Activated CD8-positive, alpha-beta T cell treated with anti-CD3 and anti-CD28 coated beads for 36 hours (primary cell): ENCODE results near the gene VSTM4. TPM values are rescaled to one million over a fixed set of nuclear protein-coding genes. Genes with fewer than 3 reads are reported as not detected.

Experiments used
- ATAC-seq: fragments of 200-7000 bp; cut with Tn5 transposase; one replicate; pipeline ENCODE4 v1.10.0; 2021; ENCODE audit warnings: mild to moderate bottlenecking, moderate library complexity
- CTCF ChIA-PET: fragments of 350-600 bp; sonication (Branson Sonifier 250); formaldehyde crosslinking; loops from one replicate; lab custom pipeline; 2021; ENCODE audit warnings: antibody characterized with exemption; lab: Charles Lee
- POLR2A ChIA-PET: fragments of 350-600 bp; sonication (Branson Sonifier 250); formaldehyde crosslinking; loops from one replicate; lab custom pipeline; 2021; ENCODE audit warnings: antibody characterized with exemption; lab: Charles Lee
- DNase-seq: peaks from one replicate; pipeline ENCODE4 v3.0.0-alpha.2; 2020
- H3K27ac Mint-ChIP-seq: one replicate; pipeline ENCODE4 v1.8.0; 2021; ENCODE audit warnings: mild to moderate bottlenecking, mixed read lengths
- H3K27me3 Mint-ChIP-seq: one replicate; pipeline ENCODE4 v1.8.0; 2021; ENCODE audit warnings: mixed read lengths
- H3K36me3 Mint-ChIP-seq: one replicate; pipeline ENCODE4 v1.8.0; 2021; ENCODE audit warnings: low read depth, mixed read lengths
- H3K4me1 Mint-ChIP-seq: one replicate; pipeline ENCODE4 v1.8.0; 2021; ENCODE audit warnings: low read depth, mixed read lengths
- H3K4me3 Mint-ChIP-seq: one replicate; pipeline ENCODE4 v1.8.0; 2021; ENCODE audit warnings: mild to moderate bottlenecking, moderate library complexity, mixed read lengths
- H3K9me3 Mint-ChIP-seq: one replicate; pipeline ENCODE4 v1.8.0; 2021; ENCODE audit warnings: mixed read lengths
- intact Hi-C: fragments of 100-400 bp; cut with micrococcal nuclease; formaldehyde crosslinking; loops from one replicate; pipeline ENCODE4 v1.10.0; 2022
- total RNA-seq, 2 experiments: library from RNA; stranded (reverse); gene quantifications; one replicate each; pipeline ENCODE4 v1.2.3, GENCODE V29; 2021
- TF ChIP-seq, protein P1 (sequence below): fragments of 200-600 bp; IDR thresholded peaks from one replicate; pipeline ENCODE4 v1.8.0; 2022; ENCODE audit warnings: antibody characterized with exemption, mild to moderate bottlenecking

The VSTM4 gene
- total RNA-seq, 2 experiments from 2014 or later = 0.04 to 0.09 TPM

DNA sequence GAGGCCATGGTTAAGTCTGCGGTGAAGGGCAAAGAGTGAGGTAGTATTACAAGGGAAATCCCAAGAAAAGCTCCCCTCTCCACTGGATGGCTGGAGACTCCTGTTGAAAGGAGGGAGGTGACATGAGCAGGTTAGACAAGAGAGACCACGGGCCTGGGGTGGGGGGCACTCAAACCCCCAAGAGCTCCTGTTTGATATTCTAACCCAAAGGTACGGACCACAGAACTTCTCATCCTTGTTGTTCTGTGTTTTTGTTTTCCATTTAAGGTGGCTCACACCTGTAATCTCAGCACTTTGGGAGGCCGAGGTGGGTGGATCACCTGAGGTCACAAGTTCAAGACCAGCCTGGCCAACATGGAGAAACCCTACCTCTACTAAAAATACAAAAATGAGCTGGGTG, 11.6 kb downstream of the VSTM4 start:
- ATAC-seq = no peak
- Mint-ChIP-seq H3K4me3 (no peak overlapping the region), H3K27me3 (peaks cover 8% of the 10 kb centered on the region), H3K4me1 (no peaks in the 10 kb centered on the region), H3K27ac (no peak overlapping the region), H3K36me3 (no peaks in the 10 kb centered on the region), H3K9me3 (no peaks in the 10 kb centered on the region)
- POLR2A ChIA-PET = no interaction called here
- intact Hi-C loops = no loop called here
- TF ChIP-seq, protein P1, sequence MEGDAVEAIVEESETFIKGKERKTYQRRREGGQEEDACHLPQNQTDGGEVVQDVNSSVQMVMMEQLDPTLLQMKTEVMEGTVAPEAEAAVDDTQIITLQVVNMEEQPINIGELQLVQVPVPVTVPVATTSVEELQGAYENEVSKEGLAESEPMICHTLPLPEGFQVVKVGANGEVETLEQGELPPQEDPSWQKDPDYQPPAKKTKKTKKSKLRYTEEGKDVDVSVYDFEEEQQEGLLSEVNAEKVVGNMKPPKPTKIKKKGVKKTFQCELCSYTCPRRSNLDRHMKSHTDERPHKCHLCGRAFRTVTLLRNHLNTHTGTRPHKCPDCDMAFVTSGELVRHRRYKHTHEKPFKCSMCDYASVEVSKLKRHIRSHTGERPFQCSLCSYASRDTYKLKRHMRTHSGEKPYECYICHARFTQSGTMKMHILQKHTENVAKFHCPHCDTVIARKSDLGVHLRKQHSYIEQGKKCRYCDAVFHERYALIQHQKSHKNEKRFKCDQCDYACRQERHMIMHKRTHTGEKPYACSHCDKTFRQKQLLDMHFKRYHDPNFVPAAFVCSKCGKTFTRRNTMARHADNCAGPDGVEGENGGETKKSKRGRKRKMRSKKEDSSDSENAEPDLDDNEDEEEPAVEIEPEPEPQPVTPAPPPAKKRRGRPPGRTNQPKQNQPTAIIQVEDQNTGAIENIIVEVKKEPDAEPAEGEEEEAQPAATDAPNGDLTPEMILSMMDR = no peak
- CTCF ChIA-PET = no interaction called here
- DNase-seq = no peak

DNA sequence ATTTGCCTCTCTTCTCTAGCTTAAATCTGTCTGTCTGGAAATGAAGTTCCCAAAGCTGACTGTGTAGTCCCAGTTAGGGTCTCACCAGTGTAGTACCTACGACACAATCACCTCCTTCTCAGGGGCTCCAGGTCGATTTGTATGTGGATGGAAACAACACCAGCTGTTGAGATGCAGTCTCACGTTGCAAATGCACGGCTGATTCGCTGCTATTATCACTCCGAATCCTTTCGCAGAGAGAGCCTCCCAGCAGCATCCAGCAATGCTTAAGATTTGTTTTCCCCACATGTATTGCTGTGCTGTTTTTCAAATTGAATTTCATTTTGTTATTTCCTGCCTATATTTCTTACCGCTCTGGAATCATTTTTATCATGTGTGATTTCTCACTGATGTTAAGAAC, 16.3 kb downstream of the VSTM4 start:
- DNase-seq = no peak
- intact Hi-C loops = no loop called here
- no peak overlapping the region for H3K27ac Mint-ChIP-seq
- POLR2A ChIA-PET = no interaction called here
- no peaks in the 10 kb centered on the region for H3K36me3 Mint-ChIP-seq
- H3K9me3 Mint-ChIP-seq = no peaks in the 10 kb centered on the region
- H3K27me3 Mint-ChIP-seq = peaks cover 14% of the 10 kb centered on the region
- no peak overlapping the region for H3K4me3 Mint-ChIP-seq
- H3K4me1 Mint-ChIP-seq = no peaks in the 10 kb centered on the region
- ATAC-seq = no peak
- CTCF ChIA-PET = no interaction called here
- TF ChIP-seq, protein P1 = no peak

DNA sequence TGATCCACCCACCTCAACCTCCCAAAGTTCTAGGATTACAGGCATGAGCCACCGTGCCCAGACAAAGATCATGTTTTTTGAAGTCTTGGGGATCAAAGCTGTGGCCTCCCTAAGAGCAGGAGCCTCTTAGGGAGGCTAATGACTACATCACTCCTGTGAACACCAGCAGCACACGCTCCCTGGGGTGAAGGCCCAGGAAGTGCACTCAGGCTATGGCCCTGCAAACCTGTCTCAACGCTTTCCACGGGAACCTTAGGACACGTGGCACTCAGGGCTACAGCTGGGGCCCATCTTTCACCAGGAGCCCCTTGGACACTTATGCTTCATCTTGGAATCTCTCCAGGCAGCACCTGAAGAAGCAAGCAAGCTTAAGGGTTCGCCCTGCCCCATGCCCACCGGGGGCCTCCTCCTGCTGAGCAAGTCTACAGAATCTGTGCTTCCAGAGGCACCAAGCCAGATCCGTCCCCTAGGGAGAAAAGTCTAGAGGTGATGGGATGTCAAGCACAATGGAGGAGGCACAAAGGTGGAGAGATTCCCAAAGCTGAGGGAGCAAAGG, 18.4 kb downstream of the VSTM4 start:
- ChIA-PET POLR2A (no interaction called here), CTCF (no interaction called here)
- no peak overlapping the region for H3K4me3 Mint-ChIP-seq
- H3K27ac Mint-ChIP-seq = no peak overlapping the region
- no peaks in the 10 kb centered on the region for H3K36me3 Mint-ChIP-seq
- TF ChIP-seq, protein P1 = no peak
- no peaks in the 10 kb centered on the region for H3K9me3 Mint-ChIP-seq
- ATAC-seq (no peak), DNase-seq (no peak)
- no peaks in the 10 kb centered on the region for H3K4me1 Mint-ChIP-seq
- H3K27me3 Mint-ChIP-seq = peaks cover 11% of the 10 kb centered on the region
- intact Hi-C loops = no loop called here

DNA sequence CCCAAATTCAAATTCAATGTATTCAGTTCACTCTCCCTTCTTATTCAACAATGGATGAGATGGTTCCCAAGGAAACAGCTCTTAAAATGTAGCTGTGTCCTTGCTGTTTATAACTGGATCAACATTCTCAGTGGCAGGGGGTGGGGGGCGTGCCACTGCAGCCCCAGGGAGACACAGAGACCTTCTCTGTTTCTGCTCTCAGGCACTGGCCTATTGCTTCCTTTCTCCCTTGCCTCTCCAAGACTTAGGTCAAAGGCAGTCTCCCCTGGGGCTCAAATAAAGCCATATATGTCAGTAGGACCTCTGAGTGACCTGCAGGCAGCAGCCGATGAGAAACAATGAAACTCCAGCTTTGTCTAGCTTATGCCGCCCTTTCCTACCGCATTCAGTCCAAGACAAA, 20.7 kb downstream of the VSTM4 start:
- ATAC-seq (no peak), DNase-seq (no peak)
- Mint-ChIP-seq H3K36me3 (no peaks in the 10 kb centered on the region), H3K27ac (no peak overlapping the region), H3K27me3 (peaks cover 12% of the 10 kb centered on the region), H3K9me3 (no peaks in the 10 kb centered on the region), H3K4me1 (no peaks in the 10 kb centered on the region), H3K4me3 (no peak overlapping the region)
- TF ChIP-seq, protein P1 = no peak
- intact Hi-C loops = no loop called here
- POLR2A ChIA-PET = no interaction called here
- CTCF ChIA-PET = interaction anchor here (0.6 to 1.4 kb wide), 3 partner anchors 13 to 19 kb away, joined by 3 read pairs; no protein-coding TSS in a partner anchor

DNA sequence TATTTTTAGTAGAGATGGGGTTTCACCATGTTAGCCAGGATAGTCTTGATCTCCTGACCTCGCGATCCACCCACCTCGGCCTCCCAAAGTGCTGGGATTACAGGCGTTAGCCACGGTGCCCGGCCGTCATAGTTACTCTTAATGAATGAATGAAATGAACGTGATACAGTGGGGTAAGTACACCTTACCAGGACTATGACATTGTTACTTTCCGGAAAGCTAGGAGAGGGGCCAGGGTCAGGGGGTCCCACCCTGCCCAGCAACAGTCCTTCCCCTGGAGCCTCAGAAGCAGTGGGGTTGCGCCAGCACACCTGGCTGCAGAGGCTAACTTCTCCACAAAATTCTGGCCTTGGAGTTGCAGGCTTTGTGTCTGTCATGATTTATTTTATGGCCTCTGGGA, 21.4 kb downstream of the VSTM4 start:
- Mint-ChIP-seq H3K27ac (no peak overlapping the region), H3K36me3 (no peaks in the 10 kb centered on the region), H3K27me3 (peaks cover 12% of the 10 kb centered on the region), H3K4me3 (no peak overlapping the region), H3K9me3 (no peaks in the 10 kb centered on the region), H3K4me1 (no peaks in the 10 kb centered on the region)
- TF ChIP-seq, protein P1 = no peak
- DNase-seq (no peak), ATAC-seq (no peak)
- POLR2A ChIA-PET = no interaction called here
- CTCF ChIA-PET = interaction anchor here (1.3 to 1.4 kb wide), 2 partner anchors 13 to 19 kb away, joined by 3 read pairs; no protein-coding TSS in a partner anchor
- intact Hi-C loops = no loop called here
